ENCODE results near the gene TPGS2. TPM values are rescaled to one million over a fixed set of nuclear protein-coding genes. Genes with fewer than 3 reads are reported as not detected.

The TPGS2 gene
- total and polyA plus RNA-seq, 2 donors, result 44.6 to 83.5 TPM

GRCh38 chr18:36744261-36744876, 84.4 kb downstream of the TPGS2 start:
- Histone ChIP-seq H3K9me3 (ENCODE audit: control insufficient read depth in 2 of 2, insufficient read depth in 1 of 2, low read length in 1 of 2) (no peaks in the 10 kb centered on the region), H3K27me3 (ENCODE audit: control insufficient read depth in 2 of 2, insufficient read depth in 1 of 2, low read length in 1 of 2) (no peaks in the 10 kb centered on the region), H3K27ac (ENCODE audit: low read depth in 1 of 2, low read length in 1 of 2) (no peak overlapping the region), H3K4me1 (ENCODE audit: control insufficient read depth in 2 of 2, insufficient read depth in 2 of 2, low read length in 2 of 2) (no peaks in the 10 kb centered on the region), H3K36me3 (ENCODE audit: control insufficient read depth in 2 of 2, insufficient read depth in 2 of 2, low read length in 1 of 2) (no peaks in the 10 kb centered on the region), H3K4me3 (ENCODE audit: low read length in 2 of 2) (no peak overlapping the region)
- no peak for DNase-seq (ENCODE audit: low read depth in 6 of 9, low spot score in 9 of 9)
- WGBS, result 89% methylated on average over 6 of the region's 6 CpGs

Other genes starting within 250 kb of the TPGS2 start
- 6.1 TPM for gene KIAA1328, start 125 bp upstream of the TPGS2 start, total RNA-seq
- 4.2 TPM for gene KIAA1328, start 125 bp upstream of the TPGS2 start, polyA plus RNA-seq

Measured in thymus (tissue), 11 donors.